GM19397 (cell line): ENCODE measurements around the gene PTPRC.

Experiments used
- ATAC-seq: cut with Tn5 transposase; IDR thresholded peaks from one replicate; pipeline ENCODE4 v1.9.1; 2021; ENCODE audit warnings: mild to moderate bottlenecking, moderate library complexity; ENCODE audit not compliant: unreplicated experiment

The PTPRC gene

DNA sequence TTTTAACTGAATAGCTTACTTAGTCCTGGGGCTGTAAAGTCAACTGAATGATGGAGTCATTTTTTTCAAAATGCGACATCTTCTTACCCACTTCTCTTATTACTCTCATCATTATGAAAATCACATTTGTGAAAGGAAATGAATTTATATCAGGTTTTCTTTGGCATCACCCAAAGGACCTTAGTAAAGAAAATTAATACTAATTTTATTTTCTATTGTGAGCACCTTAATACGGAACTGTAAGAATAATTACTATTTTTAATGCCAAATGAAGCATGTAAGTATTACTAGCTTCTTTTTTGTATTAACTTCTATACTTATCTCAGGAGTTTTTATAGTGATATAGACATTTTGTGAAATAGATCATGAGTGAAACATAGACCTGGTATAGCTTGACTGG, 30.9 kb downstream of the PTPRC start:
- no peak for ATAC-seq

DNA sequence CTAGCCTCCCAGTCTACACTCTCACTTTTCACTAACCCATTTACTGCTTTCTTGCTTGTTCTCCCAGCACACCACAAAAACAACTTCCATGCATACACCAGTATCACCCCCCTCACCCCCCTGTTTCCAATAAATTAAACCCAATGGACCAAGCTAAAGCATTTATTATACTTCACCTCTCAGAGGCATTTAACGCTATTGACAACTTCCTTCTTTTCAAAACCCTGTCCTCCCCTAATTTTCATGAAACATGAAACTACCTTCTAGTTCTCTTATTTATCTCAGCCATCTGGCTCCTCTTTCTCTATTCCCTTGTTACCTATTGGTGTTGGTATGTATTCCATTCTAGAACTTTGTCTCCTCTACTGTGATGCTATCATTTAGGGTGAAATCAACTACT, 32.3 kb downstream of the PTPRC start:
- no peak for ATAC-seq

DNA sequence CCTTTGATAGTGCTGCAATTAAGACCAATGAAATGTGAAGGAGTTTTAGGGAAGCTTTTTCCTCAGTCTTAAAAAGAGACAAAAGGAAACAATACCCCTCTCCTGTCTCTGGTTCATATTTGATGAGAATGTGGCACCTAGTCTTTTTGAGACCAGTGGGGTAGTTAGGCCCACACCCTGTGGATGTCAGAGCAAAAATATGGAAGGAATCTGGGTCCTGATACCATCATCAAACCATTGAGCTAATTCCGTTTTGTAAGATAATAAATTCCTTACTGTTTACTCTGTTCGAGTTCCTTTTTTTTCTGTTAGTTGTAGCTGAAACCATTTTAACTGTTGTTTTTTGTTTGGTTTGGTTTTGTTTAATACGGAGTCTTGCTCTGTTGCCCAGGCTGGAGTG, 33.3 kb downstream of the PTPRC start:
- ATAC-seq, result no peak

DNA sequence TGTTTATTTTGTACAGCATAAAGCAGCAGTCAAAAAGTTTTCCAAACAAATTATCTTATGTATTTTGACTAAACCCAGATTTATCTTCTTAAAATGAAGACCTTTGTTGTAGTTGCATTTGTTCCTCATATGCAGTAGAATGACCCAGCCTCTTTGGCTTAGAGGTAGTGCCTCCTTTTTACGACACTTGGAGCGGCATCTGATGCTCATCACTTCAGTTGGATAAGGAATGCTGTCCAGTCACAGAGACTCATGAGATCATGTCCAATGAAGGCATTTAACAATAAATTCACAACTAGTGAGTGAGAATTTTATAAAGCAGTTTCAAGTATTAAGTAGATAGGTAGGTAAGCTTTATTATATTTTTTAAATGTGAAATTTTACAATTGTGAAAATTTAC, 35.2 kb downstream of the PTPRC start:
- ATAC-seq, result no peak

DNA sequence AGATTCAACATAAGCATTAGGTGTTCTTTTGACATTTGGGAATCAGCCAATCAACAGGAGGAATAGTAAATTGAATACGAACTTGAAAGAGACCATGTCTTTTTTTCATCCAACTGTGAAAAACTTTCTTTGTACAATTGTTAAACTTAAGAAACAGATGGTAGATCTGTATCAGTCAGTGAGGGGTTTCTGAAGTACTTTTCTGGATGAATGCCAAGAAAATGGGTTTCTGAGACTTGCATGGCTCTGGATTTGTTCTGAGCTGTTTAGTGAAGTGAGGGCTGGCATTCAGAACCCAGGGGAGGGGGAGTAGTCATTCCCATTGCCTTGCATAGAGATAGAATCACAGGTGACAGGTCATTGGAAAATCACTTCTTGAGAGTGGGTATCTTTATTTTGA, 37.4 kb downstream of the PTPRC start:
- no peak for ATAC-seq

DNA sequence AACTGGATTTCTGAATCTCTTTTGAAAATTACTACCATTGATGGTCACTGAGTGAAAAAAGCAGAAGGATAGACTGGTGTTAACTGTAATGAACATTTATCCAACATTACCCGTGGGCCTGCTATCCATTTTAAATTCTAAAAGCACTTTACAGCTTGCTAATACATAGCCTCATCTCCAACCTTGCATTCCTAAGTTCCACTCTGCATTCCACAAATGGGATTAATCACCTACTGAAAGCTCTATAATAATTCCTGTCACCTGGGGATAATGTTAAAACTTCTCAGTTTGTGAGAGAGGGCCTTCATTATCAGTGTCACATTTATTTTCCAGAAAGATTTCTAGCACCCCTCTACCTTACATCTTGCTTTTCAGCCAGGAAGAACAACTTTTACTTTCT, 38.2 kb downstream of the PTPRC start:
- ATAC-seq, result no peak

DNA sequence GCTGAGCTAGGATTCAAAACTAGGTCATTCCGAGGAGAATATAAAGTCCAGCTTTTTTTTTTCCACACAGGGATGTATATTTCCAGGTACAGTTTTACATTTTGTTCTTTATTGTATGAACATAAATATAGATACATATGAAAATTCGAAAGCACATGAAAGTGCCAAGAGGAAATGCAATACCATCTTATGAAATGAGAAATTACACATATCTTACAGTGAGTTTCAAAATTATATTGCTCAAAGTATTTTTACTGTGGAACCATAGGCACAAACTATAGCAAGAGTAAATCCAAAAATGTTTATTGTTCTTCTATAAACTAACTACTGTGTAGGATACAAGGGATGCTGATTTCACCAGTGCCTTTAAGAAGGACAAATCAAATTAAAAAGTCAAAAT, 39.0 kb downstream of the PTPRC start:
- ATAC-seq, result no peak

DNA sequence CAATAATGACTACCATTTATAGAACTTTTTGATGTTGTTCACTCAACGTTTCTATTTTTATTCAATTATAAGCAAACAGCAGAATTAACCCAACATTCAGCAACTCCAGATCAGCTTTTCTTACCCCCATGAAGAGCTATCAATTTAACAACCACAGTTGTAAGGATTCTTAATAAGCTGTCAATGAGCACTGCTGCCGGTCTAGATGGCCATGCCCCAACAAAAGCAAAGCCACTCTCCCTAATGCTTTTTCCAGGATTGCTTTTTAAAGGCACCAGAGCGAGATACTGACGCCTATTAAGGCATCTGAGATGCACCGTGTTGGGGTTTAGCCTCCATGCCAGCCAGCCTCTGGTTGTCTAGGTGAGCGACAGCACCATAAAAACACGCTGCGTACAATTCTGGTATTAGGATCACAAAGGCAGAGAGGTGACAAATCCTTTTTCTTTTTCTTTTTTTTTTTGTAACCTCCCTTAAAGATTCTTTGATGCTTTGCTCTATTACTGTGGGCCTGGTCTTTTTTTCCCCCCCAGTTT, 39.5 kb downstream of the PTPRC start:
- no peak for ATAC-seq

DNA sequence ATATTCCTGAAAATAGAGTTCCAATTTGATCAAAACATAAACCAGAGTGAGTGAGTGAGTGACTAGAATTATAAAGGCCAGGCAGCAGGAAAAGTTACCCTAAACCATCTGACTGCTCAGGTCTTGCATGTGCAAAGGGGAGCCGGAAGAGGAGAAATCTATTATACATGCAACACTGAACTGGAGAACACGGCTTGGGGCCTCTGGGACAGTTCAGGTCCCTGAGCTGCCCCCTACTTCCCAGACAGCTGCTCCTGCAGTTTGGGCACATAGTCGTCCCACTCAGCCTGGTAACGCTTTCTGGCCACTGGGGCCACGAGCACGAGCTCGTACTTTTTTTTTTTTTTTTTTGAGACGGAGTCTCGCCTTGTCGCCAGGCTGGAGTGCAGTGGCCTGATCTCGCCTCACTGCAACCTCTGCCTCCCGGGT, 40.1 kb downstream of the PTPRC start:
- ATAC-seq, result peak; percentile 34

DNA sequence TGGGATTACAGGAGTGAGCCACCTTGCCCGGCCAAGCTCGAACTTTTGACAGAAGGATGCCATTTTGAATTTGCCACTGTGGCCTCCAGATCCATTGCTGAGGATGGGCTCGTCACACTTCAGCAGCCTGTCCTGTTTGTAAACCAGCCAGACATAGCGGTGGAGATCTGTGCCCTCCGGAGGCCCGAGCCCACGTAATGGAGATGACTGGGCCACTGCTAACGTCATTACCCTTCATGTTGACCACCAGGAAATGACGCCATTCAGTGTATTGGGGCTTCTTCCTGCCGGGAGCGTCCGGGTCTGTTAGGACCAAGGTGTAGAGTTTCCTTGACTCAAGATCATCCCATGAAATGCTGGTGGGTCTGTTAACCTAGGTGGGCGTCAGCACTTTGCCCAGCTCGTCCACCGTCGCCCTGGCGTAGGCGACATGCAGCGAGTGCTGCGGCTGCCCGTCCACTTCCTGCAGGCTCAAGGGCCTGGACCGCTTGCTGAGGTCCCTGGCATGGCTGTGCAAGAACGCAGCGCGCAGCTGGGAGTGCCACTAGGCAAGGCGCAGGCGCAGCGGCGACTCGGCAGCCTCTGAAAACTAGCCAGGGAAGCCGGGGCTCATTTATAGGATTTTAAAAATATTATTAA, 40.8 kb downstream of the PTPRC start:
- no peak for ATAC-seq

DNA sequence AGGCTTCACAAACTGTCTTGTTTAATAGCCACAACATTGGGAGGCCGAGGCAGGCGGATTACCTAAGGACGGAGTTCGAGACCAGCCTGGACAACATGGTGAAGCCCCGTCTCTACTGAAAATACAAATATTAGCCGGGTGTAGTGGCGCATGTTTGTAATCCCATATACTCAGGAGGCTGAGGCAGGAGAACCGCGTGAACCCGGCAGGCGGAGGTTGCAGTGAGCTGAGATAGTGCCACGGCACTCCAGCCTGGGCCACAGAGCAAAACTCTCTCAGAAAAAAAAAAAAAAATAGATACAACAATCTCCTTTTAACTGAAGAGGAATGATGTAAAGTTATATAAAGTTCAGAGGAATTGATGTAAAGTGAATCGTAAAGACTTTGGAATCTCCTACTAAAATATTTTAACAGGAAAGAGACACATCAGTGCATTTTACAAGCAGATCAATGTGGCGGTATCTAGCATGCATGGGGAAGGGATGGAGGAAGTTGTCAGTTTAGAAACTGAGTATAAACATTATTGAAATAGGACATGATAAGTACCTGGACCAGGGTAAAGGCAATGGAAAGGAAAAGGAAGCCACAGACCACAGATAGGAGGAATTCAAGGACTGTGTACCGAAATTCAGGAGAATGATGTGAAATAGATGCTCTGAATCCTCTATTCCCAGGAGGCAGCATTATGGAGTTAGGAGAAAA, 41.5 kb downstream of the PTPRC start:
- no peak for ATAC-seq

DNA sequence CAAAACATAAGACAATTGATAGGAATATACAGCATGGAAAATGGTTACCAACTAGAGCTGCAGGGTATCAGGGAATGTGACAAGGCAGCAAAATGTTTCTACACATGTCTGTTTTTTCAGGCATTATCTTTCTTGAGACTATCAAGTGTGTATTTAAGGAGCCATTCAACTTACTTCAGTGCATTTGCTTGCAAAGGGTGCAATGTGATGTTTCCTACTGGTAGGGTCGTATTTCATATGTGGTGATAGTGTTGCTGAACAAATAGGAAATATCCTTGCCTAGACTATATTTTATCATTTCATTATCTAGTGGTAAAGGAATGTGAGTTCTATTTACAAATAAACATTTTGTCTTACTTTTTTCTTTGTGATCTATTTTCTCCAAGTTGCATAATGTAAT, 42.4 kb downstream of the PTPRC start:
- ATAC-seq, result no peak

DNA sequence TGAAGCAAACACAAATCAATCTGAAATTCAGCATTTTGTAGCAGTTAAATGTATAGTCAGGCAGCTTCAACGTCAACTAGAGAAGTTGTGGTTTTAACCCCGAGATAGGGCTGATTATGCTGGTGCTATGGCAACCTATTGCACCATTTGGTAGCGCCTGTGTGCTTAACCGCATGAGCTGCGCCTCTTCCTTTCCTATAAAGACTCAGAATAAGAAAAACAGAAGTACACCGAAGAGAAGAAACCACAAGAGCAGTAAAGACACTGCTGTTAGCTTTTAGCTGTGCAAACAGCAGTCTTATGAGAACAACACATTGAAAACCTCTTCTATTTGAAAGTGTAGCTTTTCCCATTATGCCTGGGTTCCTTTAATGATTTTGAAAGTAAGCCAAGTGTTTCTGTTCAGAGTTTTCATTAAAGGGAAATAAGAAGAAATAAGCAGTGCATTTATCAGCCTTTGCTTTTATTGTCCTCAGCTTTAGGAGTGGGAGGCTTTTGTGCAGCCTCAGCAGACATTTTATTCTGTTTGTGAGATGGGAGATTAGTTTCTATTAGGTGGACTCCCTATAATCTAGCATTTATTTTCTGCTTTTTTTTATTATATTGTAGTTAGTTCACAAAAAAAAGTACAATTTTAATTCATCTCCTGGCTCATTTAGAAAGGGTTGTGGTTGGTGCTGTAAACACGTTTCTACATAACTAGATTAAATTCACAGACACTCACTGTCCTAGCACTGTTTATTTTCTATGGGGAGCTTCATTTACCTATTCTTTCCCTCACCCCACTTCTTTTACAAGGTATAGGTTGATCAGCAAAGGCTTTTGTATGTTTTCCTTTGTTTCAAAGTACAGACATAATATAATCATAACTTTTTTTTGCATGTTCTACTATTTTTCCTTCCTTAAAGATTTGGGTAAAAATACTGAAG, 43.3 kb downstream of the PTPRC start:
- ATAC-seq, result peak; percentile 94

DNA sequence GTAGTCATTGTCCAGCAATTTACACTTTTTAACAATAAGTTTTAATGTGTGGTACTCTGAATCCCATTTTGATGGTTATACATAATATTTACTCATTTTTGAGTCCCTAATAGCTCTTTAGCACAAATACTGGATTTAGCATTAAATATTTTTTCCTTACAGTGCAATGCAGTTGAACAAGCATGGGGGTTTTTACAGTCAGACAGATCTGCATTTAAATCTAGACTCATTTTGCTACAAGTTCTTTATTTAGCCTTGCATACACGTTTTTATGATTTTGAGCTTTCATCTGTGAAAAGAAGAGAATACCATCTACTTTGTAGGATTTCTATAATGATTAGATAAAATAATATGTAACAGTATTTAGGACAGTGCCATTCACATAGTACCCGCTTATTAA, 44.0 kb downstream of the PTPRC start:
- ATAC-seq, result no peak

DNA sequence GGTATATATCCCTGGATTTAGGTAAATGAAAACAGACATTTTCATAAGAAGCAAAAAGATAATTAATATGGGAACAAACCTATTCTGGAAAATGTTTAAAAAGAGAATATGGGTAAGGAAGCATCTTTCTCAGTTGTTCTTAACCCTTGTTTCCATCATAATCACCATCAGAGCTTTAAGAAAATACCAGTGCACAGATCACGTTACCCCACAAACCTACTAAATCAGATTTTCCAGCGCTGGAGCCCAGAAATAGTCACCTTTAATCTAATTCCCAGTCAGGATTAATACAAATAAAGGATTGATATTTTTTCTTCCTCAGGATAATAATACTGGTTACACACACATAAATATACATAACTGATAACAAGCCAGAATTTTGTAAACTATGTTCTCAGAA, 44.6 kb downstream of the PTPRC start:
- no peak for ATAC-seq

DNA sequence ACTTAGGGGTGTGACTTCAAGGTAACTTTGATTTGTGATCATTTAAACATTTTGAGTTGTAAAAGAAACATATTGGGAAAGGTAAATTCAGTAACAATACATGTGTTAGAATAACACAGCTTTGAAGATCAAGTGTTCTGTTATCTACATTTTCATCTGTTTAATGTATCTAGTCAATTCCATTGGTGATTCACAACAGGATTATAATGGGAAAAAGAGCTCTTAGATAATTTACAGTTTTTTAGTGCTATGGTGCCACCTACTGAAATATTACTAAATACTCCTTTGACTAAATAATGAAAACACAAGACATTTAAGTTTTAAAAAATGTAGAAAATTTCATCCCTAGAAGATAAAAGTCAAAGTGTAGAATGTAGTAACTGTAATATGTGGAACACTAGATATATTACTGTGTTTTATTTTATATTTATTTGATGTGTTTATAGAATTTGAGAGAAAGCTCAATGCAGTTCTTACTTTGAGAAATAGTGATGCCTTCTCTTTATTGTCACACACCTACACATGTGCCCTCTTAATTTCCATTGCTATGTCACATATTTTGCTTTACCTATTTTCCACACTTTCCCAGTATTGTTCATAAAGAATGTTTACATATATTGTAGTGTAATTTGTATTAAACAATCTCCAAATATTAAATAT, 47.4 kb downstream of the PTPRC start:
- ATAC-seq, result no peak

DNA sequence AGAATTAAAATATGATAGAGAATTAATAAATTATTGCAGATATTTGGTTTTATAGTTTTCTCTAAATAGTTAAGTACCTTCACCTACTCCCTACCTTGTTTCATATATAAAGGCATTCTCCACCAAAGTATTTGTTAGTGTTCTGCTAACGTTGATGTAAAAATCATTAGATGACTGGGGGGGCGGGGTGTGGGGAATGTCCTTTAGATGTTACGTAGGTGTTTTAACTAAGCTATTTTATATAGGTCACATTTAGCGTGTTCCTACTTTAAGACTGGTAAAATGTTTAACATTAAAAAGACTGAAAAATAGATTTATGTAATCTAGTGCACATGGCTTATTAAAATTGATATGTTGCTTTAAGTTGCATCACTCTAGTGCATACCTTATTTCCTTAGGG, 48.6 kb downstream of the PTPRC start:
- ATAC-seq, result no peak

DNA sequence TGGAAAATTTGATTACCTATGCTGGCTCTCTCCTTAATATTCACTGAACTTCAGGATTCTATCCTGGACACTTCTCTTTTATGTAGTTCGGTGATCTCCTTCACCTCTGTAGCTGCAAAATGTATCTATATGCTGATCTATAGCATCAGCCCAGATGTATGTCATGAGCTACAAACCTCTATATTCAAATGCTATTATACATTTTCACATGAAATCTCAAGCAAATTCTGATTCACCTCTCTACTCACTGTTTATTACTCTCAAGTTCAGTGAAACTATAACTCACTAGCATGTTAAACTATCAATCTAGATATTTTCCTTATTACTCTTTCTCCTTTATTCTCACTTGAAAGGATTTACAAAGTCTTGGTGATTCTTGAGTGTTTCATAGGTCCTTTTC, 52.2 kb downstream of the PTPRC start:
- ATAC-seq, result no peak

DNA sequence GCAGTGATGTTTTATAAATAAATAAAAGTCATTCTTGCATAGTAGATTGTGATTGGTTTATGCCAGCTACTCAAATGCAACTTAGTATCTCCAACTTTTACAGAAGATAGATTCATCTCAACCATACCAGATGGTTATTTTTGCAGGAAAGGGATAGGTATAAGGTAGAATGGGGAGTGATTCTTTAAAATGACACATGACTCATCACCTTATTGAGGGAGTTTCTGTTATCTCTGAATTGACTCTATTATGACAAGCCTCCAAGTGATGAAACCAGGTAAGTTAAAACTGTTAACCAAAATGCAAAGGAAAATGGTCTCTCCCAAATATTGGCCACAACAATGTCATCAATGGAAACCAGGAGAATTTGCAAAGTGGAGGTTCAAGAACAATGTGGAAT, 54.5 kb downstream of the PTPRC start:
- ATAC-seq, result no peak

DNA sequence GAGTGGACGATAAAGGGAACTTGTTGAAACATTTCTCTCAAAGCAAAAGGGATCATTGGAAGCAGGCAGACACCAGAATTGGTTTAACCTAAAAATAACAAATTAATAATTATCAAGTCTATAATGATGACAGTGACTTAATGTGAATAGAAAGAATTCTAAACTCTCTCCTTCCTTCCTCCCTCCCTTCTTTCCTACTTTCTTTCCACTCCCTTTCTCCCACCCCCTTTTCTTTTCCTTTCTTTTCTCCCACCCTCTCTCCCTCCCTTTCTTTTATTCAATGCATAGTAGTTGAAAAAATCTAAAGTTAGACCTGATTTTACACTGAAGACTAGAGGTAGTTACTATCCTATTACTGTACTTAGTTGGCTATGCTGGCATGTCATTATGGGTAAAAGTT, 55.7 kb downstream of the PTPRC start:
- ATAC-seq, result no peak

DNA sequence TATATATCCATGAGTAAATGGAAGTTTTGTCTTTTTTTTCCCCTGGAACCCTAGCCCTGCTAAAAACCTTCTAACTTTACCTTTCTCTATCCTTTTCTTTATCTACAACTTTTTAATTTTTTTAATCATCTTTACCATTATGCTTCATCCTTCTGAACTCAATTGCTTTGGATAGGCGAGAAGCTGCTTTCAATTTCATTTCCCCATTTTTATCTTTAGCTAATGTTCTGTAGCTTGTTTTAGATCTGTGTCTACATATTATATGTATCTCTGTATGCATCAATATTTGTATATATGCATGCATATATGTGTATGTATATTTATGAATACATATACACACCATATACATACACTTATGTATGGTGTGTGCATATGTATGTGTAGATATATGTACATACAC, 57.4 kb downstream of the PTPRC start:
- ATAC-seq, result no peak
